GM12878 (cell line): ENCODE data around the gene SNX2. TPM values are rescaled to one million over a fixed set of nuclear protein-coding genes. Genes with fewer than 3 reads are reported as not detected.
A peak's percentile ranks its signal among the peaks of the same experiment; 100 is the strongest.

ENCODE experiments used
- ATAC-seq: fragments of 200-7000 bp; cut with Tn5 transposase; 3 replicates; pipeline ENCODE4 v1.9.1; 2020; ENCODE audit warnings: mild to moderate bottlenecking, moderate library complexity
- BruUV-seq: library from RNA; stranded (reverse); fragments of 400-500 nt; replicated peaks from 2 replicates; lab custom pipeline; 2021; lab: Mats Ljungman, UMichigan
- CTCF ChIA-PET: fragments of 300-600 bp; sonication (Branson Sonifier 250); formaldehyde crosslinking; extraction: SDS; loops from one replicate; lab custom pipeline; 2021; ENCODE audit warnings: inconsistent platforms; lab: Yijun Ruan, JAX
- POLR2A ChIA-PET: fragments of 350-600 bp; formaldehyde crosslinking; extraction: SDS; loops from one replicate; lab custom pipeline; 2021; ENCODE audit warnings: inconsistent platforms; lab: Charles Lee
- RAD21 ChIA-PET: fragments of 300-600 bp; sonication (Branson Sonifier 250); formaldehyde crosslinking; loops from one replicate; lab custom pipeline; 2023; ENCODE audit warnings: antibody characterized with exemption; ENCODE audit not compliant: unreplicated experiment; lab: Charles Lee
- SMC1A ChIA-PET: fragments of 300-600 bp; sonication (Branson Sonifier 250); formaldehyde crosslinking; loops from one replicate; lab custom pipeline; 2023; ENCODE audit not compliant: unreplicated experiment, uncharacterized antibody; lab: Charles Lee
- DNase-seq: peaks from one replicate; pipeline ENCODE4 v3.0.0-alpha.2; 2011; ENCODE audit warnings: low read depth, low spot score
- FAIRE-seq: peaks from 3 replicates; lab custom pipeline; 2011; peaks lifted over from hg19 to GRCh38; lab: Jason Lieb, UNC
- H2AFZ ChIP-seq: 2 replicates; pipeline ENCODE4 v1.6.0; 2011; ENCODE audit warnings: low read depth, low read length, control low read depth; ENCODE audit not compliant: control insufficient read depth
- H3K27ac ChIP-seq: 2 replicates; pipeline ENCODE4 v1.5.1; 2011; ENCODE audit warnings: control low read depth; ENCODE audit not compliant: control insufficient read depth, insufficient read depth
- H3K27me3 ChIP-seq, 2 experiments: replicated peaks in 1 of 2; 2 replicates each; pipeline versions ENCODE4 v1.6.0 to v1.6.1; 2011; ENCODE audit warnings: low read length in 1 of 2; ENCODE audit not compliant: control insufficient read depth in 2 of 2, insufficient read depth in 2 of 2
- H3K36me3 ChIP-seq, 2 experiments: 2 replicates each; pipeline ENCODE4 v1.5.1; 2011; ENCODE audit warnings: low read length in 1 of 2; ENCODE audit not compliant: control insufficient read depth in 2 of 2, insufficient read depth in 2 of 2
- H3K4me1 ChIP-seq: 2 replicates; pipeline ENCODE4 v1.6.1; 2011; ENCODE audit warnings: mild to moderate bottlenecking, low read length, moderate library complexity, mixed read lengths; ENCODE audit not compliant: control insufficient read depth, insufficient read depth
- H3K4me2 ChIP-seq: 2 replicates; pipeline ENCODE4 v1.6.0; 2011; ENCODE audit warnings: control low read depth; ENCODE audit not compliant: control insufficient read depth, insufficient read depth
- H3K4me3 ChIP-seq: fragments of 200-600 bp; sonication (generic); 2 replicates; pipeline ENCODE4 v1.5.1; 2016
- H3K79me2 ChIP-seq: 2 replicates; pipeline ENCODE4 v1.6.0; 2011; ENCODE audit warnings: low read length; ENCODE audit not compliant: control insufficient read depth, insufficient read depth
- H3K9ac ChIP-seq: 2 replicates; pipeline ENCODE4 v1.8.0; 2011; ENCODE audit warnings: low read length, control low read depth, mixed read lengths; ENCODE audit not compliant: control insufficient read depth, insufficient read depth
- H3K9me3 ChIP-seq: replicated peaks from 3 replicates; pipeline ENCODE4 v1.5.1; 2011; ENCODE audit warnings: mild to moderate bottlenecking, low read length; ENCODE audit not compliant: control insufficient read depth, insufficient read depth
- H4K20me1 ChIP-seq: 2 replicates; pipeline ENCODE4 v1.6.0; 2011; ENCODE audit not compliant: control insufficient read depth, insufficient read depth
- BACH1 ChIP-seq: fragments of 450-650 bp; IDR thresholded peaks from 2 replicates; pipeline ENCODE4 v1.6.1; 2017; ENCODE audit warnings: mild to moderate bottlenecking, borderline replicate concordance
- BMI1 ChIP-seq: fragments of 450-650 bp; IDR thresholded peaks from 2 replicates; pipeline ENCODE4 v1.6.1; 2016; ENCODE audit warnings: mild to moderate bottlenecking, moderate library complexity, borderline replicate concordance
- CHD2 ChIP-seq: IDR thresholded peaks from 2 replicates; pipeline ENCODE4 v1.6.1; 2011; ENCODE audit warnings: low read depth, low read length, improper control_type of control experiment, borderline replicate concordance
- EGR1 ChIP-seq, 2 experiments: IDR thresholded peaks; 1 replicate in 1 of 2; 2 replicates in 1 of 2; pipeline ENCODE4 v1.6.1; 2011 to 2012; ENCODE audit warnings: low read depth in 2 of 2, low read length in 2 of 2, borderline replicate concordance in 1 of 2, mild to moderate bottlenecking in 1 of 2, moderate library complexity in 1 of 2
- ETV6 ChIP-seq, 2 experiments: fragments of 450-650 bp in 1 of 2; IDR thresholded peaks in 1 of 2; conservative IDR thresholded peaks in 1 of 2; 2 replicates each; pipeline ENCODE4 v1.6.1; 2014; ENCODE audit warnings: antibody characterized with exemption in 1 of 2, borderline replicate concordance in 1 of 2, low read depth in 1 of 2, mild to moderate bottlenecking in 1 of 2, moderate library complexity in 1 of 2
- GATAD2B ChIP-seq: fragments of 450-650 bp; conservative IDR thresholded peaks from 2 replicates; pipeline ENCODE4 v1.6.1; 2017; ENCODE audit warnings: low read depth, mild to moderate bottlenecking, moderate library complexity
- IKZF1 ChIP-seq: fragments of 450-650 bp; conservative IDR thresholded peaks from 2 replicates; pipeline ENCODE4 v1.6.1; 2017; ENCODE audit warnings: antibody characterized with exemption, mild to moderate bottlenecking
- IKZF2 ChIP-seq, 2 experiments: fragments of 450-650 bp; IDR thresholded peaks; 2 replicates each; pipeline ENCODE4 v1.6.1; 2017; ENCODE audit warnings: mild to moderate bottlenecking in 2 of 2, moderate library complexity in 2 of 2
- MTA2 ChIP-seq: fragments of 450-650 bp; IDR thresholded peaks from 2 replicates; pipeline ENCODE4 v1.6.1; 2016; ENCODE audit warnings: low read depth, mild to moderate bottlenecking, moderate library complexity
- MXI1 ChIP-seq: fragments of 150-350 bp; IDR thresholded peaks from 2 replicates; pipeline ENCODE4 v1.6.1; 2011; ENCODE audit warnings: low read depth, mild to moderate bottlenecking, inconsistent platforms, low read length, improper control_type of control experiment
- NFXL1 ChIP-seq: fragments of 450-650 bp; IDR thresholded peaks from 2 replicates; pipeline ENCODE4 v1.6.1; 2017; ENCODE audit warnings: antibody characterized with exemption, mild to moderate bottlenecking, borderline replicate concordance
- NR2F1 ChIP-seq: fragments of 450-650 bp; conservative IDR thresholded peaks from 2 replicates; pipeline ENCODE4 v1.6.1; 2017; ENCODE audit warnings: mild to moderate bottlenecking
- POLR2A ChIP-seq: IDR thresholded peaks from 2 replicates; pipeline ENCODE4 v1.6.1; 2011; ENCODE audit warnings: low read depth, mild to moderate bottlenecking, low read length
- RAD21 ChIP-seq: IDR thresholded peaks from 2 replicates; pipeline ENCODE4 v1.6.1; 2011; ENCODE audit warnings: mild to moderate bottlenecking, low read depth, low read length, moderate library complexity; ENCODE audit not compliant: insufficient read depth
- RELA ChIP-seq: fragments of 450-650 bp; IDR thresholded peaks from 2 replicates; pipeline ENCODE4 v1.8.0; 2014; ENCODE audit warnings: borderline replicate concordance; ENCODE audit not compliant: partially characterized antibody
- ZNF217 ChIP-seq: fragments of 450-650 bp; IDR thresholded peaks from 2 replicates; pipeline ENCODE4 v1.6.1; 2017; ENCODE audit warnings: antibody characterized with exemption, mild to moderate bottlenecking
- WGBS: methylation state at CpG from one replicate; pipeline ENCODE4 v1.1.6; 2016; ENCODE audit warnings: low lambda C conversion rate; ENCODE audit not compliant: insufficient replicate concordance, insufficient coverage; ENCODE audit errors: missing lambda C conversion rate; 5-methylcytosine and 5-hydroxymethylcytosine counted together
- in situ Hi-C: fragments of 300-500 bp; cut with MboI; formaldehyde crosslinking; loops from 9 replicates; pipeline ENCODE4 v1.14.3; 2018; ENCODE audit warnings: mixed read lengths
- intact Hi-C: fragments of 100-400 bp; cut with micrococcal nuclease; formaldehyde crosslinking; loops from one replicate; pipeline ENCODE4 v1.14.2; 2022; ENCODE audit not compliant: unreplicated experiment
- polyA plus RNA-seq, 11 experiments: library from polyadenylated mRNA; depleted of rRNA in 4 of 11; unstranded in 6 of 11; stranded (reverse) in 5 of 11; fragments of >200 nt; fragmentation: Nextera tagmentation in 4 of 11; fragmentation: Illumina TruSeq in 1 of 11; extraction: Ambion mirVana in 4 of 11; extraction: Trizol in 1 of 11; gene quantifications; 1 replicate in 1 of 11; 2 replicates in 10 of 11; pipeline versions ENCODE4 v1.2.1 to v1.2.3, GENCODE V29; 2011 to 2016; ENCODE audit warnings: inconsistent platforms in 2 of 11, missing spikeins in 2 of 11, low read depth in 1 of 11
- total RNA-seq, 4 experiments: library from RNA; depleted of rRNA in 3 of 4; stranded (reverse); fragments of >200 nt in 3 of 4; fragmentation: Illumina TruSeq in 1 of 4; extraction: Trizol in 1 of 4; gene quantifications; 2 replicates each; pipeline versions ENCODE4 v1.2.1 to v1.2.3, GENCODE V29; 2013 to 2021
- TF ChIP-seq, protein P1 (sequence below): IDR thresholded peaks from 2 replicates; pipeline ENCODE4 v1.6.1; 2012; ENCODE audit warnings: low read depth, low read length, improper control_type of control experiment
- TF ChIP-seq, protein P2 (sequence below): fragments of 450-650 bp; IDR thresholded peaks from 2 replicates; pipeline ENCODE4 v1.6.1; 2014; ENCODE audit warnings: mild to moderate bottlenecking
- TF ChIP-seq, protein P3 (sequence below): IDR thresholded peaks from 2 replicates; pipeline ENCODE4 v1.6.1; 2012; ENCODE audit warnings: low read length, inconsistent platforms
- TF ChIP-seq, protein P4 (sequence below): fragments of 150-350 bp; IDR thresholded peaks from 2 replicates; pipeline ENCODE4 v1.6.1; 2014; ENCODE audit warnings: mild to moderate bottlenecking, low read depth, low read length

The SNX2 gene
- total and polyA plus RNA-seq, 10 of the 15 experiments (the other 5 are each of a cell fraction or from before 2014, with no cell fraction given) = 46.3 to 84.3 (median 63.0) TPM

DNA sequence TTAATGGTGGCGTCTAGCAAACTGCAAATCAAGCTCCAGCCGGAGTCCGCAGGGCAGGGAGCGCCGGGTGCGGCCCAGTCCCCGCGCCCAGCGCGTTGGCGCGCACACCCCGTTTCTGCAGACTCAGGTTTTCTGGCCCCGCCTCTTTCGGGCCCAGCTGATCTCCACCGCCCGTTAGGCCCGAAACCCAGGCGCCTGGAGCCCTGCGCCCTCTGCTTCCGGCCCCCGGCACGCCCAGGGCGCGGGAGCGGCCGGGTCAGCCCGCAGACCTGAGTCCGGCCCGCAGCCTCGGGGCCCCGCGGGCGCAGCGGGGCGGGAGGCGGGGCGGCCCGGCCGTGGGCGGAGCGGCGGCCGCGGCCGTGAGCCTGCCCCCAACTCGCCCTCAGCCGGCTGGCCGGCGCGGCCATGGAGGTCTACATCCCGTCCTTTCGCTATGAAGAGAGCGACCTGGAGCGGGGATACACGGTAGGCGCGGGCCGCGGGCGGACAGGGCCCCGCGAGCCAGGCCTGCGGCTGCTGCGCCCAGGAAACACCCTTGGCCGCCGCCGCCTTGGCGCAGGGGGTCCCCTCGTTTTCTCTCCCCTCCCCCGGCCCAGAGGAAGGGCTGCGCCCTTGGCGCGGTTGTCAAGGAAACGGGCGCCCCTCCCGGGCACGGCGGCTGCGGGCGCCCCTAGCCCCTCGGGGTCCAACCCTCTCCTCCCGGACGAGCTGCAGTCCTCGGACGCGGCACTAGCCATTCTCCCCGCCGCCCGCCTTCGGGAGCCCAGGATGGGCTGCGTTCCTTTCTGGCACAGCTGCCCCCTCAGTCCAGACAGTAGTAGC lies 70.6 kb downstream of the SNX2 start, which contains the start of gene SNX24:
Gene SNX24 (plus strand): TSS at position 385 of the 822 bp plus-strand sequence. CDS start 21 bp downstream, at position 406.
- no TSS peak for BruUV-seq
- Histone ChIP-seq H3K4me1 (peaks cover 6% of the 10 kb centered on the region), H2AFZ (peak within 1 kb of the TSS; percentile 86), H3K4me3 (peak within 1 kb of the TSS; percentile 71), H3K27ac (no peak within 1 kb of the TSS; the same call in 1 of the 2 replicates), H3K36me3 (no peaks in the 10 kb centered on the region), H3K4me2 (peak within 1 kb of the TSS; percentile 75), H3K9me3 (no peaks in the 10 kb centered on the region), H3K9ac (peak within 1 kb of the TSS; percentile 32; the same call in 1 of the 2 replicates), H3K79me2 (no peaks in the 10 kb centered on the region), H3K27me3 (no peaks in the 10 kb centered on the region), H4K20me1 (no peaks in the 10 kb centered on the region)
- intact Hi-C loops = no loop called here
- 12% methylated on average over 51 of the region's 92 CpGs for WGBS
- ATAC-seq (peak; percentile 89), FAIRE-seq (no peak), DNase-seq (no peak)
- POLR2A ChIA-PET = no interaction called here
- RAD21 ChIA-PET = interaction anchor here (1.0 kb wide), 1 partner anchor 143 kb away, joined by 4 read pairs; no protein-coding TSS in a partner anchor
- SMC1A ChIA-PET = interaction anchor here (0.6 to 1.3 kb wide), 5 partner anchors 8 to 220 kb away, joined by 3 read pairs; no protein-coding TSS in a partner anchor
- CTCF ChIA-PET = interaction anchor here (0.7 to 1.4 kb wide), 4 partner anchors 19 to 184 kb away, joined by 3 to 4 read pairs (median 3); no protein-coding TSS in a partner anchor
- in situ Hi-C loops = no loop called here
- TF ChIP-seq RAD21 (0 out of 2 replicates have a peak, but pooled peaks have one; percentile 1), MXI1 (no peak), CHD2 (no peak), IKZF2 (IDR thresholded peaks at IDR 0.05) (no peak), IKZF1 (peak; percentile 63), BACH1 (no peak), BMI1 (peak; percentile 49; the same call in 1 of the 2 replicates), ZNF217 (no peak), NFXL1 (no peak), ETV6 (conservative IDR thresholded peaks at IDR 0.05 in 1 of 2, IDR thresholded peaks at IDR 0.05 in 1 of 2; ENCODE audit: borderline replicate concordance in 1 of 2, low read depth in 1 of 2) (no peak), MTA2 (no peak), NR2F1 (peak; percentile 50; the same call in 1 of the 2 replicates), EGR1 (IDR thresholded peaks at IDR 0.05; ENCODE audit: borderline replicate concordance in 1 of 2, low read depth in 2 of 2, low read length in 2 of 2) (peak in 1 of 2 experiments; percentile 18; a peak in 1 of 3 replicates), POLR2A (peak; percentile 54; the same call in 1 of the 2 replicates), RELA (no peak), GATAD2B (peak; percentile 35; the same call in 1 of the 2 replicates)
- TF ChIP-seq, protein P1, sequence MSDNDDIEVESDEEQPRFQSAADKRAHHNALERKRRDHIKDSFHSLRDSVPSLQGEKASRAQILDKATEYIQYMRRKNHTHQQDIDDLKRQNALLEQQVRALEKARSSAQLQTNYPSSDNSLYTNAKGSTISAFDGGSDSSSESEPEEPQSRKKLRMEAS = no peak
- TF ChIP-seq, protein P2, sequence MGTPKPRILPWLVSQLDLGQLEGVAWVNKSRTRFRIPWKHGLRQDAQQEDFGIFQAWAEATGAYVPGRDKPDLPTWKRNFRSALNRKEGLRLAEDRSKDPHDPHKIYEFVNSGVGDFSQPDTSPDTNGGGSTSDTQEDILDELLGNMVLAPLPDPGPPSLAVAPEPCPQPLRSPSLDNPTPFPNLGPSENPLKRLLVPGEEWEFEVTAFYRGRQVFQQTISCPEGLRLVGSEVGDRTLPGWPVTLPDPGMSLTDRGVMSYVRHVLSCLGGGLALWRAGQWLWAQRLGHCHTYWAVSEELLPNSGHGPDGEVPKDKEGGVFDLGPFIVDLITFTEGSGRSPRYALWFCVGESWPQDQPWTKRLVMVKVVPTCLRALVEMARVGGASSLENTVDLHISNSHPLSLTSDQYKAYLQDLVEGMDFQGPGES = no peak
- TF ChIP-seq, protein P3, sequence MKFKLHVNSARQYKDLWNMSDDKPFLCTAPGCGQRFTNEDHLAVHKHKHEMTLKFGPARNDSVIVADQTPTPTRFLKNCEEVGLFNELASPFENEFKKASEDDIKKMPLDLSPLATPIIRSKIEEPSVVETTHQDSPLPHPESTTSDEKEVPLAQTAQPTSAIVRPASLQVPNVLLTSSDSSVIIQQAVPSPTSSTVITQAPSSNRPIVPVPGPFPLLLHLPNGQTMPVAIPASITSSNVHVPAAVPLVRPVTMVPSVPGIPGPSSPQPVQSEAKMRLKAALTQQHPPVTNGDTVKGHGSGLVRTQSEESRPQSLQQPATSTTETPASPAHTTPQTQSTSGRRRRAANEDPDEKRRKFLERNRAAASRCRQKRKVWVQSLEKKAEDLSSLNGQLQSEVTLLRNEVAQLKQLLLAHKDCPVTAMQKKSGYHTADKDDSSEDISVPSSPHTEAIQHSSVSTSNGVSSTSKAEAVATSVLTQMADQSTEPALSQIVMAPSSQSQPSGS = no peak
- TF ChIP-seq, protein P4, sequence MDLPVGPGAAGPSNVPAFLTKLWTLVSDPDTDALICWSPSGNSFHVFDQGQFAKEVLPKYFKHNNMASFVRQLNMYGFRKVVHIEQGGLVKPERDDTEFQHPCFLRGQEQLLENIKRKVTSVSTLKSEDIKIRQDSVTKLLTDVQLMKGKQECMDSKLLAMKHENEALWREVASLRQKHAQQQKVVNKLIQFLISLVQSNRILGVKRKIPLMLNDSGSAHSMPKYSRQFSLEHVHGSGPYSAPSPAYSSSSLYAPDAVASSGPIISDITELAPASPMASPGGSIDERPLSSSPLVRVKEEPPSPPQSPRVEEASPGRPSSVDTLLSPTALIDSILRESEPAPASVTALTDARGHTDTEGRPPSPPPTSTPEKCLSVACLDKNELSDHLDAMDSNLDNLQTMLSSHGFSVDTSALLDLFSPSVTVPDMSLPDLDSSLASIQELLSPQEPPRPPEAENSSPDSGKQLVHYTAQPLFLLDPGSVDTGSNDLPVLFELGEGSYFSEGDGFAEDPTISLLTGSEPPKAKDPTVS = no peak
